SIG-M5 (cell line): ENCODE results near the gene RNFT2.

ENCODE experiments used
- DNase-seq: peaks from one replicate; lab custom pipeline; 2025; lab: John Stamatoyannopoulos, UW

Gene RNFT2

GRCh38 chr12:116737774-116738657, at the start of gene RNFT2, which contains the start of gene SPRING1:
RNFT2 (plus strand) TSS chr12:116738315; CDS start chr12:116740498, 2,183 bp downstream.
SPRING1 (minus strand) TSS chr12:116738069; CDS start chr12:116737900, 169 bp downstream.
- peak; percentile 97 for DNase-seq

GRCh38 chr12:116689521-116689920, 48.6 kb upstream of the RNFT2 start:
- DNase-seq: no peak

GRCh38 chr12:116689979-116690744, 48.0 kb upstream of the RNFT2 start:
- DNase-seq: no peak

GRCh38 chr12:116691205-116691604, 46.9 kb upstream of the RNFT2 start:
- DNase-seq: no peak

GRCh38 chr12:116691636-116692035, 46.5 kb upstream of the RNFT2 start:
- DNase-seq: no peak

- DNase-seq: no peak
Measured at GRCh38 chr12:116692605-116693004, 45.5 kb upstream of the RNFT2 start.

- no peak for DNase-seq
Measured at GRCh38 chr12:116693286-116694227, 44.6 kb upstream of the RNFT2 start.

- DNase-seq: no peak
Measured at GRCh38 chr12:116694653-116695463, 43.3 kb upstream of the RNFT2 start.

- no peak for DNase-seq
Measured at GRCh38 chr12:116695464-116695725, 42.7 kb upstream of the RNFT2 start.

GRCh38 chr12:116697305-116697704, 40.8 kb upstream of the RNFT2 start:
- DNase-seq: no peak

- DNase-seq: no peak
Measured at GRCh38 chr12:116697716-116698115, 40.4 kb upstream of the RNFT2 start.

- no peak for DNase-seq
Measured at GRCh38 chr12:116698116-116698515, 40.0 kb upstream of the RNFT2 start.

- no peak for DNase-seq
Measured at GRCh38 chr12:116698554-116699075, 39.5 kb upstream of the RNFT2 start.

- no peak for DNase-seq
Measured at GRCh38 chr12:116700066-116700465, 38.0 kb upstream of the RNFT2 start.

GRCh38 chr12:116701432-116701831, 36.7 kb upstream of the RNFT2 start:
- DNase-seq: no peak

GRCh38 chr12:116703214-116703795, 34.8 kb upstream of the RNFT2 start:
- DNase-seq: no peak

GRCh38 chr12:116707751-116708150, 30.4 kb upstream of the RNFT2 start:
- DNase-seq: no peak

- no peak for DNase-seq
Measured at GRCh38 chr12:116708826-116709756, 29.0 kb upstream of the RNFT2 start.

- no peak for DNase-seq
Measured at GRCh38 chr12:116709768-116710167, 28.3 kb upstream of the RNFT2 start.
